Fibroblast of skin of back (primary cell): Measurements from ENCODE around the gene BEGAIN.

Source experiments
- DNase-seq: peaks from one replicate; pipeline ENCODE4 v3.0.0-alpha.2; 2013

BEGAIN gene

GRCh38 chr14:100548295-100548655, 38.9 kb downstream of the BEGAIN start:
- DNase-seq: no peak

DNA sequence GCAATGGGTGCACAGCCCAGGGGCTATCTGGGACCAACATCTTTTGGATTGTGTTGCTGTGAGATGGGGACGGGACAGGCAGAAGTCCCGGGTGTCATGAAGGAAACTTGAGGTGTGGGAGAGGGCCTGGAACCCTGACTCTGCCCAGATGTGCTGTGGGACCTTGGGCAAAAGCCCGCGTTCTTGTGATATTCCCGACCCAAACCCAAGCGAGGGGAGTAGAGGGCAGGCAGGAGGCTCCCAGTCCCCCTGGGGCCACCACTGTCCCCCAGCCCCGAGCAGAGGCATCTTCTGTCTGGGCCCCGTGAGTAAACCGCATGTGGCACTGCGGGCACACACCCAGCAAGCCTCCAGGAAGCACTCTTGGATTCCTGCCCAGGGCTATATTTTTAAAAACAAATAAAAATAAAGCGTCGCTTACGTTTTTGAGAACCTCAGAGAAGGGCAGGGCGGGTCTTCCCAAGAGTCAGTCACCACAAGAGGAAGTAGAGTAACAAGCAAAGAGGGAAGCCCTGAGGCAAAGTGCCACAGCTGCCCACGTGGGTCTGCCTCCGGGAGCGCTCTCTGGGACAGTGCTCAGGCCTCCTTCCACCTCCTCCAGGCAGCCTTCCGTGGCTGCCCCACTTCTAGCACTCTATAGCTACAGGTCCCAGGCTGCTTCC, 39.5 kb downstream of the BEGAIN start:
- DNase-seq: peak; percentile 63

- DNase-seq: no peak
Measured at GRCh38 chr14:100546051-100546443, 41.2 kb downstream of the BEGAIN start.

- no peak for DNase-seq
Measured at GRCh38 chr14:100545359-100545758, 41.9 kb downstream of the BEGAIN start.

GRCh38 chr14:100544506-100545141, 42.6 kb downstream of the BEGAIN start:
- DNase-seq: no peak

- no peak for DNase-seq
Measured at GRCh38 chr14:100543471-100544455, 43.5 kb downstream of the BEGAIN start.

DNA sequence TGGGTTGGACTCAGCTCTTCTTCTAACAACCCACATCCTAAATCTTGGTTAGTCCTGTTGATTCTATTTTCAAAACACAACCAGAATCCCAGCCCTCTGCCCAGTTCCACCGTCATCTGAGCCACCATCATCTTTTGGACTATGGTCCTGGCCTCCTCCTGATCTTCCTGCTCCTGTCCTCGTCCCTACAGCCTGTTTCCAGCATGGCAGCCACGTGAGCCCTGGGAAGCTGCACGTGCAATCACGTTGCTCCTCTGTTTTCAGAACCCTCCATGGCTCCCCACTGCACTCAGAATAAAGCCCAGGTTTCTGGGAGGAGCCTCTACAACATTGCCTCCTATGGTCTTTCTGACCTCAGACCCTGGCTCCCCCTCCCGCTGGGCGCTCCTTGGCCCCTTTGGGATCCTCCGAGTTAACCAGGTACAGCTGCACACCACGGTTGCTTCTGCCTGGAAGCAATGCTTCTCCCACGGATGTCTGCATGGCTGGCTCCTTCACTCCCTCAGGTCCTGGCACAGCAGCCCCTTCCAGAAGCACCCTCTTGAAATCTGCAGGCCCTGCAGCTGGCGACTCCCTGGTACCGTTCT, 44.5 kb downstream of the BEGAIN start:
- no peak for DNase-seq

DNA sequence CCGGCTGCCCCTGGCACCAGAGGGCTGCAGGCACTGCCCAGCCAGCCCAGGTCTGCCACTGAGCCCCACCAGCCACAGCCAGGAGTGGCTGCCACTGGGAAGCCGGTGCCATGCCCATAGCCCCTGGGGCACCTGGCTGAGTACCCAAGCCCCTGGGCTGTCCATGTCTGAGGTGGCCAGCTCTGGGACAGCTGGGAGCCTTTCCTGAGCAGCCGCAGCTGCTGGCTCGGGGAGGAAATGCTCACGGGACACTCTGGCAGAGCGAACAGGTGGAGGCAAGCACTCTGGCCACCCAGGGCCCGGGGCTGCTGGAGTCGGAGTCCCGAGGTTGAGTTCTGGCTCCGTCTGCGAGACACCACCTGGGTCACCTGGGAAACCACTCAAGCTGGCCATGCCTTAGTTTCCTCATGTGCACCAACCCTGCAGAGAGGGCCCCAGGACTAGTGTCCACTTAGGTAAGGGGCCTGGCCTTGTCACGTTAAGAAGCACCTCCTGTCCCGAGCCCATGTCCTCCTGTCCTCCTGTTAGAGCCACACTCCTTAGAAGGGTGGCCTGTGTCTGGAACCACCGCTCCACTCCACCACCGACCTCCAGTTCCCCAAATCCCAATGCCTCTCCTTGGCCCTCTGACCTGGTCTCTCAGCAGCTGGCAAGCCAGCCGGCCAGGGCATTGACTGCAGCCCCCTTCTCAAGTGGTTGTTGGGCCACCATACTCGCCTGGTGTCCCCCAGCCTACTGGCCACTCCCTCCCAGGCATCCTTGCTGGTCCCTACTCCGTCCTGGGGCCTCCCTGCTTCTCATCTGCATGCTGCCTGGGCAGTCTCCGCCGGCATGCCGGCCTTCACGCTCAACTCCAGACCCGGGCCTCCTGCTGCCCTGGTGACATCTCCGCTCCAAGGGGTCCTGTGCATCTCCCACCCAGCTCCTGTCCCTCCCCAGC, 45.3 kb downstream of the BEGAIN start:
- no peak for DNase-seq

DNA sequence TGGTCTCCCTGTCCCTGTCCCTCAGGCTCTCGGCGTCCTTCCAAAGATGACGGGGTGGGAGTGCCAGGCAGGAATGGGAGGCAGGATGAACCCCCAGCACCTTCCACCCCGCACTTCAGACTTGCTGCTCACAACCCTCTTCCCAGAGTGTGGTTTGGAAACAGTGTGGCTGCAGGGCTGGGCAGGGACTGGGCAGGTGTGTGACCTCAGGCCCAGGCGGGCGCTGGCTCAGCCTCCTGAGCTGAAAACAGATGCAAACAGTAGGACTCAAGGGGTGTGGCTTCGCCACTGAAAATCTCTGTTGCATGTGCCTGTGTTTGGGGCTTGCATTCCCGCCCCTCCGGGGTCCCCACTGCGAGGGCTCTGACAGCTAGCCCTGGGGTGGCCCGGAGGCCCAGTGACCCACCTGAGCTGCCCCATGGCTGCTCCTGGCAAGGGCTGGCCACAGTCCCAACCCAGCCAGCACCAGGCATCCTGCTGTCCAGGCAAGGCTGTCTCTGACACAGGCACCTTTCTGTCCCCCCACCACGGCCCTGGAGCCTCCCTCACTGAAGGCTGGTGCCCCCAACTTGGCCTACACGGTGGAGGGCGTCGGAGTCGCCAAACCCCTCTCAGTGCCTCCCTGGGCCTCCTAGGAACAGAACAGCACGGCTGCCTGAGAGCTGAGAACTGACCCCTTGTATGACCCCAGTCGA, 46.1 kb downstream of the BEGAIN start:
- no peak for DNase-seq

DNA sequence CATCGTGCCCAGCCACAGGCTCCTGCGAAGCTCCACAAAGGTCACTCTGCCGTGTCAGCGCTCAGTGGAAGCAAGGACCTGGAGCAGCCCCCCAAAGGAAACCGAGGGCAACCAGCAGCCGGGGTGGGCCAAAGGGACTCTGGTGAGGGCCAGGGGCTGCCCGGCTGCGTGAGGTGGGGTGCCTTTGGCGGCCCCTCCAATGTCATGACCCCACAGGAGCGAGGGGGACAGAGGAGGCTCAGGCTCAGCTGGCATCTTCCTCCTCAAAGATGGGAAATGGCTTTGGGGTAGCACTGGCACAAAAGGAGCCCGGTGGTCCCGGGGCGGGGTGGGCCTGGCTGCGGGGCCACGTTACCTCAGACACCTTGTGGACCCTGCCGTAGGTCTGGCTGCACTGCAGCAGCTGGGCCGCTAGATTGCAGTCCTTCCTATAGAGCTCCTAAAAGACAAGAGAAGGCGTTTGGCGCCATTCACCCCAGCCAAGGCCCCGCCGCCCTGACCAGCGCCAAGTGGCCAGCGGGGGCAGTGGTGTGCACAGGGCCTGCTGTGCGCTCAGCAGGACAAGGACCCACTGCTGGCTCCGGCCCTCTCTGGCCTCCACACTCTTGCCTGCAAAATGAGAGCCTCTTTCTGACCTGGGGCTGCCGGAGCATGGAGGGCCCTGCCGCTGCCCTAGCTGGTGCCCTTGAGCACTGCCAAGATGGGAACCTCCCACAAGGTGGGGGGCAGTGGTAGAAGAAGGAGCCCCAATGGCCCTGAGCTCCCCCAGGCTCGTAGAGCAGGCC, 46.9 kb downstream of the BEGAIN start:
- no peak for DNase-seq

- no peak for DNase-seq
Measured at GRCh38 chr14:100539766-100540140, 47.5 kb downstream of the BEGAIN start.

DNA sequence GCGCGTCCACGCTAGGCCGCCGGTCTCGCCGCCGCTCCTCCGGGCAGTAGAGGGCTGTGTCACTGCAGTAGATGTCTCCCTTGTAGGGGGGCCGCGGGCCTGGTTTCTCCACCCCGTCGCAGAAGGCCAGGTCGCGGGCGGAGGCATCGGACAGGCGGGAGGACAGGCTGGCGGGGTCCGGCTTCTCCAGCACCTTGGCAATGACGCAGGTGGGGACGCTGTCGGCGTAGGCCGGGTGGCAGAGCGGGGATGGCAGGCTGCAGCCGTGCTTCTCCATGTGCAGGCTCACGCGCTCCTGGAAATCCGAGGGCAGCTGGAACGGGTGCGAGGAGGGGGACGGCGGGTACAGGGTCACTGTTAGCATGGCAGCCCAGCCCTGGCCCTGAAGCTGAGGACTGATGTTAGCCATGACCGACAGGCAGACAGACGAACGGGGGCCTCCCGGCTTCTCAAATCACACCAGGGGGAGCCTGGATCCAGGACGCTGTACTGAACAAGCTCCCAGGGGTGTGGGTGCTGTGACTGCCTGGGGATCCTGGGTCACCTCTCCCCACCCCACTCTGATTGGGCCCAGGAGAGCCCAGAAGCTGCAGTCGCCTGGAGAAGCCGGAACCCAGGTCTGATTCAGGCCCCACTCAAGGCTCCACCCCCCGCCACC, 48.1 kb downstream of the BEGAIN start:
- DNase-seq: no peak

GRCh38 chr14:100538351-100539002, 48.7 kb downstream of the BEGAIN start:
- no peak for DNase-seq

DNA sequence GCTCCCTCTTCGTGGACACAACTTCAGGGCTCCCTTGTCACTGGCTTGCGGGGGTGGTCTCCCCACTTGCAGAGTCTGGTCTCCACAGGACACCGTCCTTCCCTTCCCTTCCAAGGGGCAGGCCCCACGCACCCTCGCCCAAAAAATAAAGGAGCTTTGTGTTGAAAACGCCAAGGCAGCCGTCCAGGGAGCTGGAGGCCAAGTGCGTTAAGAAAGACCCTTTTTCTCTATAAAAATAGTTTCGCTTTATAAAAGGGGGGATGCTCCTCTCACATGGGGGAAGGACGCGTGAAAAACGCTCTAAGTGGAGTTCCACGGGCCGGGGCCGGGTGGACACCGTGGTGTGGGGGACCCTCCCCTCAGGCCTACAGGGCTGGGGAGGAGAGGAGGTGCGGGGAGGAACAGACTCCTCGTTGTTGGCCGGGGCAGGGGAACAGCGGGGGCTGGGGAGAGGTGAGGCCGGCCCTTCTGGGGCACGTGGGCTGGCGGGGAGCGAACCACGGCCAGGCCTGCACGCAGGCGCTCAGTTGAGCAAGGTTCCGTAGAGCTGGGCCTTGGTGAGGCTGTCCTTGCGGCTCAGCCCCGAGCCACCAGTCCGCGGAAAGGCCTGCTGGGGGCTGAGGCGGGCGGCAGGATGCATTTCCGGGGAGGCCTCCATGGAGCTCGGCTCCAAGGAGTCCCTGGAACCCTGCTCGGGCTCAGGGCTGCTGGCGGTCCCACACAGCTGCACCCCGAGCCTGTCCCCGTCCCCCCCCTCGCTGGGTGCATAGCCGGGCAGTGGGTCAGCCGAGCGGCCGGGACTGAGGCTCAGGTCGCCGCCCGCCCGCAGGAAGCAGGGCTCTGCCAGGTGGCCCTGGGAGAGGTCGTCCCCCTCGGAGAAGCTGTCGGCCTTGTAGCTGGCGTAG, 49.5 kb downstream of the BEGAIN start:
- DNase-seq: no peak

DNA sequence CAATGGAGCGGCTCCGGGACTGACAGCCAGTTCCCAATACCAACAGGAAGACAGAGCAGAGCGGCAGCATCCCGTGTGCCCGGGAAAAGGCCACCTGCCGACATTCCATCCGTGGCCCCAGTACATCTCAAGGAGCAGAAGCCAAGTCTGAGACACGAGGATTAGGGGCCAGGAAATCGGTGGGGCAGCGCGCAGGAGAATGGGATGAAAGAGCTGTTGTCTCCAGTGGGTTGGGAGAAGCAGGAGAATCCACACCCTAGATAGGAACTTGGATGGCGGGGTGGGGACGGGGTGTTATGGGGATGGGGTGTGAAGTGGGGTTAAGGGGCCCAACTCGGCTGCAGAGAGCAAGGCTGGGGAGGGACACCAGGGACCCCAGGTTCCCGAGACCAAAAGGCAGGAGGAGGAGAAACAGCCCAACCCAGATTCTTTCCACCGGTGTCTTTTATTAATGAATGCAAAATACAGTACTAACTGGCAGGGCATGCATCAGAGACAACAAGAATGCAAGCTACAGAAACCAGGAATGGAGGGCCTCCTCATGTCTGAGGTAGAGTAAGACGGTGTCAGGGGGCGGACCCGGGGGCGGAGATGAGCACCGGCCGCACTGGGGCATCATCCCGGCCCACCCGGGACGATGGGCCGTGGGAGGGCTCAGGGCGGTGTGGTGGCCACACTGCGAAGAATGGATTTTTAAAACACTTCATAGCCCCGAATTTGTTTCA, 50.3 kb downstream of the BEGAIN start:
- DNase-seq: no peak

DNA sequence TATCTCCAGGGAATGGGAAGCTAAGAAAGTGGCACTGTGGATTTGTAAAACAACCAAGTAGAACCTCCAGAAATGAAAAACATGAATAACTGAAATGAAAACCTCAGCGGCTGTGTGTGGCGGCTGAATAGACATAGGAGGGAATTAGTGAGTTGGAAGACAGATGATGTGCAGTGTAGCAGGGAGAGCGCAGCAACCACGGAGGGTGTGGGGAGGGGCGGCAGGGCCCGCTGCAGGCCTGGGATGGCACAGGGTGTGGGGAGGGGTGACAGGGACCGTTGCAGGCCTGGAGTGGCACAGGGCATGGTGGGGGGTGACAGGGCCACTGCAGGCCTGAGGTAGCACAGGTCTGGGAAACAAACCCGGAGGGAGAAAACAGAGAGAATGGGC, 51.1 kb downstream of the BEGAIN start:
- no peak for DNase-seq

DNA sequence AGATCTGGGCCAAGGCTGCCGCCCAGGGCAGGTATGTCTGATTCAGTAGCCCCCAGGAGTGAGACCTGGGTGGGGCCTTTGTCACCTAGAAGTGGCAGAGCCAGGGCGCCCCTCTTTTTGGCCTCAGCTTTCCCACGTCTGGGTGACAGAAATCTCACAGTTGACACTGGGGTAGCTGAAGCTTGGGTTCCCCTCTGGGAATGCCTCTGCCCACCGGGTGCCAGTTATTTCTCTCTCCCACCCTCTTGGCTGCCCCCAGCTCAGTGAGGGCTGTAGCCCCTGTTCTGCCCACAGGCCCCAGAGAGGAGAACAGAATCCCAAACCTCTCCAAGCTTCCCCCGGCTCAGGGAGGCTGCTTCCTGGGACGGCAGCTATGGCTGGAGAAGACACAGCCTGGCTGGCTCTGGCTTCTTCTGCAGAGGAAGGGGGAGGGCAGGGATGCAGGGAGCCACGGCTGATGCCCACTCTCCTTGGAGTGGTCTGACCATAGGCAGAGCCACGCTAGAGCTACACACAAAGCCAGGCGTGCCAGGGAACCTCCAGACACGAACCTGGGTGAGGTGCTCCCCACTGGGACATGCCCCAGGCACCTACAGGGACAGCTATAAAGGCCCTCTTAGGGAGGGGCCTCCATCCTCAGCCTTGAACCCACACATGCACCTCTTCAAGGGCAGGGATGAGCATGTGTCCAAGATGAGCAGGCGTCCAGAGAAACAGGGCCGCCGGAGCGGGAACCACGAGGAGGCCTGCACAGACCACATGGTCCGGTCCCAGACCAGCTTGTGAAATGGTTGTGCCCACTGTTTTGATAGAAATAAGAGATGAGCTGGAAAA, 51.7 kb downstream of the BEGAIN start:
- DNase-seq: no peak
